Measurements from ENCODE around the gene HOXA6.

HOXA6 gene

GRCh38 chr7:27161214-27161720 lies 13.7 kb upstream of the HOXA6 start:
- peak; percentile 54 for DNase-seq (ENCODE audit: low read depth)

GRCh38 chr7:27160546-27161213 lies 13.1 kb upstream of the HOXA6 start:
- DNase-seq (ENCODE audit: low read depth), result peak; percentile 81

- no peak for DNase-seq (ENCODE audit: low read depth)
Measured at GRCh38 chr7:27160145-27160545, 12.6 kb upstream of the HOXA6 start.

GRCh38 chr7:27159266-27160144 lies 11.9 kb upstream of the HOXA6 start:
- no peak for DNase-seq (ENCODE audit: low read depth)

- no peak for DNase-seq (ENCODE audit: low read depth)
Measured at GRCh38 chr7:27158436-27159265, 11.1 kb upstream of the HOXA6 start.

- no peak for DNase-seq (ENCODE audit: low read depth)
Measured at GRCh38 chr7:27157702-27158431, 10.3 kb upstream of the HOXA6 start.

GRCh38 chr7:27156916-27157701 lies 9.5 kb upstream of the HOXA6 start:
- peak; percentile 34 for DNase-seq (ENCODE audit: low read depth)

- peak; percentile 77 for DNase-seq (ENCODE audit: low read depth)
Measured at GRCh38 chr7:27156508-27156898, 8.9 kb upstream of the HOXA6 start, which contains the start of gene HOXA7. Gene HOXA7, minus strand, starts transcription at chr7:27156675. Its CDS starts 130 bp downstream, at chr7:27156545.

GRCh38 chr7:27155816-27156507 lies 8.4 kb upstream of the HOXA6 start:
- peak; percentile 52 for DNase-seq (ENCODE audit: low read depth)

GRCh38 chr7:27154901-27155815 lies 7.6 kb upstream of the HOXA6 start:
- no peak for DNase-seq (ENCODE audit: low read depth)

GRCh38 chr7:27154369-27154768 lies 6.8 kb upstream of the HOXA6 start:
- DNase-seq (ENCODE audit: low read depth), result no peak

GRCh38 chr7:27153526-27153925 lies 6.0 kb upstream of the HOXA6 start:
- no peak for DNase-seq (ENCODE audit: low read depth)

GRCh38 chr7:27152816-27153442 lies 5.4 kb upstream of the HOXA6 start:
- DNase-seq (ENCODE audit: low read depth), result no peak

- DNase-seq (ENCODE audit: low read depth), result peak; percentile 86
Measured at GRCh38 chr7:27151931-27152815, 4.6 kb upstream of the HOXA6 start, which contains the start of gene HOXA3. Gene HOXA3, minus strand, starts transcription at chr7:27152583. Its CDS starts 41,943 bp downstream, at chr7:27110640.

GRCh38 chr7:27151341-27151930 lies 3.9 kb upstream of the HOXA6 start:
- DNase-seq (ENCODE audit: low read depth), result peak; percentile 13

- DNase-seq (ENCODE audit: low read depth), result peak; percentile 84
Measured at GRCh38 chr7:27150568-27151340, 3.2 kb upstream of the HOXA6 start.

Data from EH (cell line).